GM18870 (cell line): ENCODE data around the gene WAPL.

ENCODE experiments used
- ATAC-seq: cut with Tn5 transposase; IDR thresholded peaks from one replicate; pipeline ENCODE4 v1.9.1; 2021; ENCODE audit warnings: moderate library complexity; ENCODE audit not compliant: unreplicated experiment

Gene WAPL

GRCh38 chr10:86480571-86480970, 41.0 kb downstream of the WAPL start:
- no peak for ATAC-seq

GRCh38 chr10:86472061-86472460, 49.5 kb downstream of the WAPL start:
- no peak for ATAC-seq

GRCh38 chr10:86461963-86462804, 59.4 kb downstream of the WAPL start:
- ATAC-seq, result no peak

- no peak for ATAC-seq
Observed at GRCh38 chr10:86451604-86451960, 70.0 kb downstream of the WAPL start.

- ATAC-seq, result no peak
Observed at GRCh38 chr10:86450806-86451603, 70.6 kb downstream of the WAPL start.

- ATAC-seq, result no peak
Observed at GRCh38 chr10:86449926-86450558, 71.5 kb downstream of the WAPL start.

- ATAC-seq, result no peak
Observed at GRCh38 chr10:86447432-86447831, 74.2 kb downstream of the WAPL start.

- ATAC-seq, result no peak
Observed at GRCh38 chr10:86446987-86447386, 74.6 kb downstream of the WAPL start.

GRCh38 chr10:86446440-86446839, 75.2 kb downstream of the WAPL start:
- ATAC-seq, result no peak

GRCh38 chr10:86443936-86444335, 77.7 kb downstream of the WAPL start:
- no peak for ATAC-seq

GRCh38 chr10:86443069-86443468, 78.5 kb downstream of the WAPL start:
- no peak for ATAC-seq

- ATAC-seq, result no peak
Observed at GRCh38 chr10:86440874-86441843, 80.4 kb downstream of the WAPL start.

- ATAC-seq, result no peak
Observed at GRCh38 chr10:86439544-86439943, 82.0 kb downstream of the WAPL start.

- ATAC-seq, result no peak
Observed at GRCh38 chr10:86438091-86438749, 83.4 kb downstream of the WAPL start.

- no peak for ATAC-seq
Observed at GRCh38 chr10:86437447-86437846, 84.1 kb downstream of the WAPL start.

GRCh38 chr10:86436963-86437362, 84.6 kb downstream of the WAPL start:
- ATAC-seq, result no peak

GRCh38 chr10:86434656-86435055, 86.9 kb downstream of the WAPL start:
- no peak for ATAC-seq

GRCh38 chr10:86423739-86424138, 97.9 kb downstream of the WAPL start:
- no peak for ATAC-seq

GRCh38 chr10:86419101-86419500, 102.5 kb downstream of the WAPL start:
- no peak for ATAC-seq

- no peak for ATAC-seq
Observed at GRCh38 chr10:86415583-86415982, 106.0 kb downstream of the WAPL start.
